GM18867 (cell line): ENCODE measurements around the gene PALLD.
"Not testable (repeated sequence)": the region's sequence is repeated elsewhere in the genome, so short reads cannot be mapped to it uniquely, and the experiment has no call there.

Experiments used
- ATAC-seq: cut with Tn5 transposase; IDR thresholded peaks from one replicate; pipeline ENCODE4 v1.9.1; 2021; ENCODE audit warnings: mild to moderate bottlenecking, moderate library complexity; ENCODE audit not compliant: unreplicated experiment

PALLD gene

DNA sequence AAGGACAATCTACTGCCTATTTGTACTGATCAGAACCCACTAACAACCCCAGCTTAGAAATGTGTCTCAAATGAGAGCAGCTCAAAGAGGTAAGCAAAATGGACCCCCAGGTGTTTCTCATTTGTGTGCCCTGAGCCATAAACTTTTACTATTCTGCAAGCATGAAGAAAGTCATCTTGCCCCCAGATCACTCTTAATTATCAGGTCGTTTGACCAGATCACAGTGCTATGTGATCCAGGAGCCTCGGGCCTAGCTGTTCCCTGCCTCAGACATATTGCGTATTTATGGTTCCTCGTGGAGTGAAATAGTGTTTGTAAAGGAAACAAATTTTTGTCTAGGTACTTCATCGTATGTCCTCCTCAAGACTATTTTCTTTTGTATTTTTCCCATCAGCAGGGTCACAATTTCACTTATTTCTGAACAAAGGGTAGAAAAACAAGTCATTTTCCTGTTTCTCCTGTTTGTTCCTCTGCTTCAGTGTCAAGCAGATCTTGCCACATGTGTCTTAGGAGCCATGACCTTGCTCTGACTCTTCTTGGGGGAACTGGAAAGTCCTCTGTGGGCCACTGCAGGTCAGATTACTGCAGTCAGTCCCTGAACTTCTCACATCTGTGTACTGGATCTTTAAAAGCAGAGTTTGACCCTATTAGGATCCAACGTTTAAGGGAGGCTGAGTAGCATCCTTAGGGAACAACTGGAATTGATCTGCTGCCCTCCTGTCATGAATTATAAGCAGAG is 194.9 kb downstream of the PALLD start:
- ATAC-seq: no peak

DNA sequence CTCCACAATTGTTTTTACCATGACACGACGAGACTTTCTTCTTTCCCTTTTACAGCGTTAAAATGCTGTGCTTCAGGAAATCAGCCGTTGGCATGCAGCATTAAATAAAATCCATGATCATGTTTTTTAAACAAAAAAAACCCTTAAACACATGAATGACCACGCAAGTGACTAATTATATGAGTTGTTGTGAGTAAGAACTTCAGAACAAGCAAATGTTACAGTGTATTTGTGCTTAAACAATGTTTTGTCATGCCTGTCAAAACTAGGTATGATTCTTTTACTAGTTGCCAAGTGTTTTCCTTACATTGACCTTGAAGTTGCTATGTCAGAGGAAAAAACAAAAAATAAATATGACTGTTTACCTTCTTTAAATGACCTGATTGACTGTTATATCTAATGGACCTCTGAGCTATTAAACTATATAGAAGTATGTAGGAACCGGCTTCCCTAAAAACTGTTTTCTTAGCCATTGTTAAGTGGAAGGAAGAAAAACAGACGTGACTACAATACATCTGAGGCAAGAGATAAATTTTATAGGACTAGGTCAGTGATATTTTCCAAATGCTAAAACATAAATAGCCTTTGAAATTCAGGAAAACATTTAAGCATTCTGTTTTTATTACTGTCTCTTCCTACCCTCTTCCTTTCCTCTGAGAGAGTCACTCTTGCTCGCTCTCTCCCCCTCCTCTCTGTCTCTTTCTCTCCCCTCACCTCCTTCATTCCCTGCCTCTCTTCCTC is 197.1 kb downstream of the PALLD start:
- ATAC-seq: no peak

DNA sequence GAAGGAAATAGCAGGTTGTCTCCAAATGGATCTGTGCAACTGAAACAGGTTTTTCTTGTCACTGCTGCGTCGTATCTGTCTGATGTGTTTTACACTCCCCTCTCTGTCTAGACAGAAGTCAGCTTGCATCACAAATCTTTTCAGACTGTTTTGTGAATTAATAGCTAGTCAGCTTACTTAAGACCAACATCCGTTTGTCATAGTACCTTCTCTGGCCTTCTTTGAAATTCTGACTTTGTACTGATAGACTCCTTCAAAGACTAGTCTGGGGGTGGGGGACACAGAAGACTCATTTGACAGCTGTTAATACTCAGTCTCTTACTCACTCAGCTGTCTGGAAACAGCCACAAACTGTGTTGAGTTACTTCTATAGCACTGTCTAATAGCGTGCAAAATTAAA is 197.8 kb downstream of the PALLD start:
- no peak for ATAC-seq

DNA sequence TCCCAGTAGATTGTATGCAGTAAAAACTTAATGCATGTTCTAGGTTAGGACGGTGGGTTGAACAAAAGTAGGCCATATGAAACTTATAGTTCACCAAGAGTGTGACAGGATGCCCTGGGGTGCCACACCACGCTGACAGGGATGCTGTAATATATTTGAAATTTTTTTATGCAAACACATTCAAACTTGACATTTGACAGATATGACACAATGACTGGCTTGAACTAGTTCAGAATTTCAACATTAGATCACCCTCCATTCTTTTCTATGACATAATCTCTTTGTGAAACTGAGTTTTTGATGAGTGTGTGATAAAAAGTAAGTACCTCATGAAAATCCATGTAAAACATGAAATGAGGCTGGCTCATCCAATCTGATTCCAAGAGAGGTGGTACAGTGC is 198.4 kb downstream of the PALLD start:
- no peak for ATAC-seq

DNA sequence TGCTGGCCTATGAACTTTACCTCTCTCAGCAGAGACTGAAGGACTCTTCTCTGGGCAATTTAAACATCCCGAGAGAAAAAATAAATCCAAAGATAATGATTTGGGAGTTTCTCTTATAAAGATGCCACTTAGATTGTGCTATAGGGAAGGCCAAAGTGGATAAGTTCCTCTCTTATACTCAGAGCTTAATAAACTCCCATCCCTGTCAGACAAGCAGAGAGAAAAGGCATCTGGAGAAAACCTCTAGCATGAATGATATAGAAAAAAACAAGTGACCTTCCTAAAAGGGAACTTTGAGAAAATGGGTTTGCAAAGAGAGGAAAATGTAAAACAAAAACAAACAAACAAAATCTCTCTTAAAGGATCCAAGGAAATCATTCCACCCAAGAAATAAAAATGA is 199.4 kb downstream of the PALLD start:
- ATAC-seq: no peak

DNA sequence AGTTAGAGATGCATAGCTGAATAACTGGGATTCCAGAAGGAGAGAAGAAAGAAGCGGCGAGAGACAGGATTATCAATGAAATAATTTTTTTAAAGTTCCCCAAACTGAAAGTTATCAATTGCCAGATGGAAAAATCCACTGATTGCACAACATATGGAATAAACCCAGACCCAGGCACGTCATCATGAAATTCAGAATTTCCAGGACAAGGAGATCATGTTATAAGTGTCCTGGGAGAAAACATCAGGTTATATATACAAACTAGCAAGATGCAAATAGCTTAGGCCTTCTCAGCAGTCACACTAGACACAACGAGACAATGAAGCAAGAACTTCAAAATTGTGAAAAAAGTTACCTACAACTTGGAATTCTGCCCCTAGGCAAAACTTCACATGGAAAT is 200.0 kb downstream of the PALLD start:
- no peak for ATAC-seq

DNA sequence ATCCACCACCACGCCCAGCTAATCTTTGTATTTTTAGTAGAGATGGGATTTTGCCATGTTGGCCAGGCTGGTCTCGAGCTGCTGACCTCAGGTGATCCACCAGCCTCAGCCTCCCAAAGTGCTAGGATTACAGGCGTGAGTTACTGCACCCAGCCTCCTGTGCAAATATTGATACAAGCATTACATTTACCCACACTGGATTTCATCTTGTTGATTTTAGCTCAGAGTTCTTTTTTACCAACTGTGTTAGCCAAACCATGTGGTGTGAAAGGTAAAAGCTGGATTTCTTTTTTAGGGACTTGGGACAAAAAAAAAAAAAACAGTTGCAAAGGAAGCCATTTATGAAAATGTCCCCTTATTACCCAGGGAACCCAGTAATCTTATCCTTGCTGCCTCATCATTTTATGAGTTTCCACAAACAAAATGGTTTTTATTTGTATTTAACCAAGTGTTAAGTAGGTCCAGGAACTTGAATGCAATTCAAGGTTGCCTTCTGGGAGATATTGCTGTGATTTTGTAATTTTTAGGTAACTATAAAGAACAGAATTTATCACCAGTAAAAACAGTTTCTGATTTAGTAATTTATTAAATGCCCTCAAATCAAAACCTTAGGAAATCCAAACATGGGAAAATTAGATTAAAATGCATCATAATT is 202.5 kb downstream of the PALLD start:
- no peak for ATAC-seq

DNA sequence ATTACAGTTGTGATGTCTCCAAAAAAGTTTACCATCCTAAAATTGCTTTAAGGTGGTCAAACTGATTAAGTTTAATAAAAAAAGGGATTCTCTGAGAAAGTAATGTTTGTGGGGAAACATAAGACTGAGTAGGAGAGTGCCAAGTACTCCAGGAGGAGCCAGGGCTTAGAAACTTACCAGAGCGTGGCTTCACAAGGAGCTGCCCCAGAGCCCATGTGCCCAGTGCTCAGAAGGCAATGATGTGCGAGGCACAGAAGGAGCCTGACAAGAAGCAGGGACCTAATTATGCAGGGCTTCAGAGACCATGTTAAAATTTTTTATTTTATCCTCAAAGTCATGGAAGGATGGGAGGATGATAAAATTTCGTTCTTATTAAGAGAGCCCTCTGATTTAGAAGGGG is 204.2 kb downstream of the PALLD start:
- no peak for ATAC-seq

DNA sequence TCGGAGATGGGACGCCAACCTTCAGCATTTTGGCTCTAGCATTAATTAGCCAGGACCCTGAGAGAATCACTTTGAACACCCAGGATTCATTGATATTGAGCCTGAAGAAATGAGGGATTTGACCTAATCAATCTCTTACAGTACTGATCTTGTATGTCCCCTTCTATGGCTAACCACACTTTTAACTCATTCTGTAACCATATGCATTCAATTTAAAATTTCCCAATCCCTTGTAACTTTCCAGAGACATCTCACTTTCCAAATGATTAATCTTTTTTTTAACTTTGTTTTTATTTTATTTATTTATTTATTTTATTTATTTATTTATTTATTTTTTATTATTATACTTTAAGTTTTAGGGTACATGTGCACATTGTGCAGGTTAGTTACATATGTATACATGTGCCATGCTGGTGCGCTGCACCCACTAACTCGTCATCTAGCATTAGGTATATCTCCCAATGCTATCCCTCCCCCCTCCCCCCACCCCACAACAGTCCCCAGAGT is 205.8 kb downstream of the PALLD start:
- ATAC-seq: not testable (repeated sequence)

DNA sequence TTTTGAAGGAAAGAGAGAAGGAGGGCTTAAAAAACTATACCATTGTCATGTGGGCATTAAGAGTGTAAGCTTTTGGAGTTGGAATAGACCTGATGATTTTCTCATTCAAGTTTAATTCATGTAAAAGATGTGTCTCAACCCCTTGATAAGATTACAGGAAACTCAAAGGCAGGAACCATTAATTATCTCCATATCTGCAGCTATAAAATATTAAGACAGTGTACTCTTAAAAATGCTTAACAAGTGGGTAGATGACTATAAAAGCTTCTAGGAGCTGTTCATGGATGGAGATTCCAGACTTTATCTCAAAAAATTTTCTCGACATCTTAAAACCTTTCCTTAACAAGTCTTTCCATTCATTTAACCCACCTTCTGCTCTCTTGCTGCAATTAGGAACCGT is 208.3 kb downstream of the PALLD start:
- no peak for ATAC-seq

DNA sequence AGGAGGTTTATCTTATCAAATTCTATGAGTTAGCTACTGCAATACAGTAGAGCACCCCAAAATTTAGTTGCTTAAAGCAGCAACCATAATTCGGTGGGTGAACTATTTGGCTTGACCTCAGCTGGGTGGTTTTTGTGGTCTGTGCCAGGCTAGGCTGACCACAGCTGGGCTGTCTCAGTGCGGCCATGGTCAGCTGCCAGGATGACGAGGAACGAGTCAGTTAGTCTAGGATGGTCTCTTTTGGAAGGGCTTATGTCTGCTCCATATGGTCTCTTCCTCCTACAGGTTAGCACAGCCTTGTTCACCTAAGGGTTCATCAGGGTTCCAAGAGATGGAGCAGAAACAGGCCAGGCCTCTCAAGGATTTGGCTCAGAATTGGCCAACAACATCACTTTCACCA is 210.4 kb downstream of the PALLD start:
- ATAC-seq: no peak

DNA sequence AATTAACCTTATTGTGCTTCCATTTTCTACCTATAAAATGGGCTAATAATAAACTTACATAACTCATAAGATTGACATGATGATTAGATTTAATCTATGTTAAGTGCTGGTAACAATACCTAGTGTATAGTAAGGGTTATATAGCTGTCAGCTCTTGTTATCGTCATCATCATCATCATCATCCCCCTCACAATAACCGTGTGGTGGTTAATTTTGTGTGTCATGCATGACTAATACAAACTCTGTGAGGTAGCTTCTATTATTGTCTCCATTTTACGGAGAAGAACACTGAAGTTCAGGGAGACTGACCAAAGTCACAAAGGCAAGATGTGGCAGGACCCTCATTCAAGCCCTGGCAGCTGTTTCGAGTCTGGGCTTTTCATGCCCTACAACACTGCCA is 211.3 kb downstream of the PALLD start:
- no peak for ATAC-seq

DNA sequence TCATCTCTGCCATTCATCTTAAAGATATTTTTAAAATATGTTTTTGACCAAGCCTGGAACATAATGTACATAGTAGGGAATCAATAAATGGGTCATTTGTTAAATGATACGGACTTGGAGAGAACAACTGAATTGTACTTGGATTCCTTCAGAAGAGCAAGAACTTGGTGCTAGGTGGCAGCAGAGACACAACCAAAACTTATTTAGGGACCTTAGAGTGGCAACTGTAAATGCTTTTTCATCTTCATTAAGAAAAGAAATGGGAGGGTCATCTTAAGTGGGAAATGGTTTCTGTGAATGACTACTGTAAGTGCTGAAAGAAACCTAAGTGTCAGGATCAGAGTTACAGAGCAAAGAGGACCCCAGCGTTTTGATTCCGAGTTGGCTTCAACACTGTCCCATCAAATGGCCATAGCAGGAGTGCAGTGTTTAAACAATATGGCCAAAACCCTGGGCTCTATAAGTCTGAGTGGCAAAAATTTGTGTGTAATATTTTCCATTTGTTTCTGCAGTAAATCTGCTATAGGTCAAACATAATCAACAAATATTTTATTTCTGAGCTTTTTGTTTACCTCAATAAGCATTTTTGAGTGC is 213.6 kb downstream of the PALLD start:
- no peak for ATAC-seq

DNA sequence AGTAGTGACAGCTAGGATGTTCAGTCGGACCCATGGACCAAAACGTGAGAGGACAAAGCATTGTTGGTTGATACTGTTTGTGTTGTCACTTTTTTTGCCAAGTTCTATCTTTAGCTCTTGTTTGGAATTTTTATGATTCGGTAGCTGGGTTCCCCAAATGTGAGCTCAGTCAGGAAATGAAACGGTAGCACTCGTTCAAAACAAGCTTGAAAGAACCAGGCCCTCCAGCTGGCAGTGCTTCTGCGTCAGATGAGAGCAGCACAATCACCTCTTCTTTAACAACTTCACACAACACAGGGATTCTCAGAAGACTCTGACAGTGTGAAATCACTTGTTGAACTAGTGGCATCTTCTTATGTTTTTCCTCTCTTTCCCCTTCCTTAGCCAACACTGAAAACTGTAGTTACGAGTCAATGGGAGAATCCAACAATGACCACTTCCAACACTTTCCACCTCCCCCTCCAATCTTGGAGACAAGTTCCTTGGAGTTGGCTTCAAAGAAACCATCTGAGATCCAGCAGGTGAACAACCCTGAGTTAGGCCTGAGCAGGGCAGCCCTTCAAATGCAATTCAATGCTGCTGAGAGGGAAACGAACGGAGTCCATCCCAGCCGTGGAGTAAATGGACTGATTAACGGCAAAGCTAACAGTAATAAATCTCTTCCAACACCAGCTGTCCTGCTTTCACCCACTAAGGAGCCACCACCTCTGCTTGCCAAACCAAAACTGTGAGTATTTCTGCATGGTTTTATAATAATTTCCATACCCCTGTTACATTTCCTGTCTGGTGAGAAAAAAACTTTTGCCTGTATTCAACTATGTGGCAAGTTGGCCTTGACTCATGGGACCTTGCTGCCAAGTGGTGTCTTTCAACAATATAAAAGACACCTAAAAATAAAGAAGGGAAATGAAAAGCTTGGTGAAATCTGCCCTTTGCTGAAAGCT is 214.6 kb downstream of the PALLD start:
- peak; percentile 55 for ATAC-seq

DNA sequence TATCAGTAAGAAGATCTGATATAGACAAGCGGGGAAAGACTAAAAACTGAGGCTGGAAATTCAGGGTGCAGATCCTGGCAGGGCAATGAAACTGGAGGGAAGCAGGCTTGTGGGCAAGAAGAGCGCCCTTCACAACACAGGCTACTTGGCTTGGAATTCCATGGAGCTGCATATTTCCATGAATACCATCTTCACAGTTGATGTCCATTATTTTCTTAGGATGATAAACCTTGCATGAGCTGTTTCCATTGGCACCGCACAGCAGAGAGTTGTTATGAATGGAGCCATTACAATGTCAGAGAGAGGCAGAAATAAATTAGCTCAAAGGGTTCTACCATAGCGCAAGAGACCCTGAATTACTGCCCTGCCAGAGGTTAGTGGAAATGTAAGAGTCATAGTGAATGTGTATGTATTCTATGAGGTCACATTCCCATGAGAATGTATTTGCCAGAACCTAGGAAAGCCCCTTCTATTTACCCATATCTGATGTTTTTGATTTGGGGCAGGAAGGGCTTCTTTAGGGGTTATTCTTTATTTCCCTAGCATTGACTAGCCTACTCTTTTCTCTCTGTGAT is 215.6 kb downstream of the PALLD start:
- no peak for ATAC-seq

DNA sequence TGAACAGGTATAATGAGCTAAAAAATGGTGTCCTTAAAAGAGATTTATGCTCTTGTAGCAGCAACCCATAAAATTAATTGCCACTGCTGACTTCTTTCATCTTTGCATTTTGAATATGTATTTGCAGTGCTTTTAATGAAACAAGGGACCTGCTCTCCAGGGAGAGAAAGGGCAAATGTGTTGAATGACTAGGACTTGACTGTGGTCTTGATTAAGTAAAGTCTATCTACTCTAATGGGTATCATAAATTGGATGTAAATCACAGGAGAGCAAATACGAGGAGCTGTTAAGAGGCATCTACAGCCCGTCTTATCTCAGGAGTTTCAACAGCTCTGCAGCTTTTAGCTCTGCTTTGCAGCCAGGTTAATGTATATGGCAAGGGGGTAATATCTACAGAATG is 216.4 kb downstream of the PALLD start:
- ATAC-seq: no peak

DNA sequence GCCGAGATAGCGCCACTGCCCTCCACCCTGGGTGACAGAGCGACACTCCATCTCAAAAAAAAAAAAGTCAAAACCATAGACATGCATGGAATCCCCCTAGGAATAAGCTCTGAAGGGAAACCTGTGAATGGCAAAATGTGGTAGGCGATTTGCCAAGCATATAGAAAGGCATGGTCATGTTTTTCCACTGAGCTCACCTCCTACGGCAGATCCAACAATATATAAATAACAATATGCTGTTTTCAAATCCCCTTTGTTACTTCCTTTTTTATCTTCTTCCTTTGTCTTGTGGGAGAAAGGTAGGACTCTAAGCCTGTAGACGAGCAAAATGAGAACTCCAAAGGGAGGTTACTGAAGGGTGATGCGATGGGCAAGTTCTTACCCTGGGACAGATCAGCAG is 219.0 kb downstream of the PALLD start:
- ATAC-seq: no peak

DNA sequence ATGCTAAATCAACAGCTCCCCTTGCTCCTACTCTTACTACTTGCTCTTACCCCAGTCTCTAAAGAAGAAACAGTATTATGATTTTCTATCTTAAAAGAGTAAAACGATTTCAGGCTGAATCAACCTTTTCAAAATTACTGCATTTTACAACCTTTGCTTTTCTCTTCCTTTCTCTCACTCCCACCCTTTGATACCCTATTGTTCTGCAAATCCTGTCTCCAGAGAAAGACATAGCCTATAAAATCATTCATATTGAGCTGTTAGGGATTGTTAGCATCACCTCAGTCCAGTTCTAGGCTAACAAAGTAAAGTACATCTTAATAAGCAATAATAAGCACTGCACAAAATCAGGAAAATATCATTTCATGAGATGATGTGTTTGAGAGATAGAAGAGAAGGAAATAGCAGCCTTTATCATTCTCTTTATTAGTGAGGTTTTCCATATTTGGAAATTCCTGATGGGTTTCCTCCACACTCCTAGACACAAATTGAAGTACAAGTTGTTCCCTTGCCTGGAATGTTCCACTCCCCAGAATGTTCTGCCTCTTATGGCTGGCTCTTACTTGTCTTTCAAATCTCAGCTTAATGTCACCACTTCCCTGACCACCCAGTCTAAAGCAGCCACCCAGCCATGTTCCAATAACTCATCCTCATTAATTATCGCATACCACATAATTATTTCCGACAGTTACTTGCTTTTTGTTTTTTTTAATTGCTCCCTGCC is 219.7 kb downstream of the PALLD start:
- no peak for ATAC-seq

DNA sequence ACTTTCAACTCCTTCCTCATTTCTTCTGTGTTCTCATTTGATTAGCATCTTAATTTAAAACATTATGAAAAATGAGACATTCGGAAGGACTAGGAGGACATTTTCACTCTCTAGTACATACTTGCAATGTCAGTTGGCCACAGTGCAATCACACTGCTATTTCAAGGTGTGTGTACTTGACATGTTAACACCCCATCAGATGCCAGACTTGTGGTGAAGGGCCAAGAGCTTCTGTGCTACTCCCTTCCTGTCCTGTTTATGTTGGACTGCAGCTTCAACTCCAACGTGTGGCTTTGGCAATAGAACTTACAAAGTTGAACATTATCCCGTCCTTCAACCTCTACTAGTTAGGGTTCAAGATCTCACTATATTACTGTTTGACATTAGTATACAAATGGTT is 221.0 kb downstream of the PALLD start:
- ATAC-seq: no peak
